NT2/D1 (cell line): ENCODE measurements around the gene ERC2.

ENCODE experiments used
- SUZ12 ChIP-seq: IDR thresholded peaks from 2 replicates; pipeline ENCODE4 v1.6.1; 2011; ENCODE audit not compliant: insufficient read length, insufficient read depth; ENCODE audit errors: extremely low read depth
- YY1 ChIP-seq: IDR thresholded peaks from 2 replicates; pipeline ENCODE4 v1.6.1; 2011; ENCODE audit not compliant: insufficient read length, insufficient read depth
- ZNF274 ChIP-seq: IDR thresholded peaks from 2 replicates; pipeline ENCODE4 v1.6.1; 2011; ENCODE audit warnings: mild to moderate bottlenecking, low read depth, low read length

DNA sequence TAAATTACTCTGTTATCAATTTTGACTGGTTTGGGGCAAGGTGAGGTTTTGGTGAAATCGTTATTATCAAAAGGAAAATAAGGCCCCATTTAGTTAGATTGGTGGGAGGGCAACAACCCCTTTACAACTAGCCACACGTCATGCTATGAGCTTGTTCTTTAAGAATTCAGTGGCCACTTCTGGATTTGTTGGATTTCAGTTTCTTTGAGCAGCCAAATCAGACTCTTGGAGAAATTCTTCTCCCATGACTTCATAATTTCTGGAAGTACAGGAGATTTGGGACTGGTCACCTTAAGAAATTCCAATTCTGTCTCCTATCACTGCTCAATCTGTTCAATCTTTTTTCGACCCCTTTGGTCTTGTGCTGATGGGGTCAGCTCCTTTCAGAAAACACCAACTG is 966.4 kb downstream of the ERC2 start:
- TF ChIP-seq YY1 (no peak), ZNF274 (no peak), SUZ12 (no peak)
